ENCODE results near the gene PTPRG. TPM values are rescaled to one million over a fixed set of nuclear protein-coding genes. Genes with fewer than 3 reads are reported as not detected.

Gene PTPRG
- total RNA-seq, 1 donor from 2014 or later, result 0.22 TPM

GRCh38 chr3:61669203-61669602, 107.8 kb downstream of the PTPRG start:
- H3K27ac Mint-ChIP-seq, result no peak overlapping the region

GRCh38 chr3:61669668-61670299, 108.4 kb downstream of the PTPRG start:
- intact Hi-C loops (cut with micrococcal nuclease), result no loop called here
- Mint-ChIP-seq H3K4me1 (peaks cover 2% of the 10 kb centered on the region), H3K9me3 (no peaks in the 10 kb centered on the region), H3K36me3 (ENCODE audit: low read depth) (no peaks in the 10 kb centered on the region), H3K27me3 (no peaks in the 10 kb centered on the region), H3K27ac (no peak overlapping the region), H3K4me3 (no peak overlapping the region)
- no peak for ATAC-seq (ENCODE audit: low read depth)
- no peak for DNase-seq
- POLR2A ChIA-PET, result no interaction called here
- no peak for TF ChIP-seq CTCF (IDR thresholded peaks at IDR 0.05)
- CTCF ChIA-PET, result no interaction called here

More at GRCh38 chr3:61669203-61669602, 107.8 kb downstream of the PTPRG start:
- ChIA-PET POLR2A (no interaction called here), CTCF (no interaction called here)
- peaks cover 2% of the 10 kb centered on the region for H3K4me1 Mint-ChIP-seq
- TF ChIP-seq CTCF (IDR thresholded peaks at IDR 0.05), result no peak
- no peak overlapping the region for H3K4me3 Mint-ChIP-seq
- no peaks in the 10 kb centered on the region for H3K9me3 Mint-ChIP-seq
- intact Hi-C loops (cut with micrococcal nuclease), result no loop called here
- DNase-seq (no peak), ATAC-seq (ENCODE audit: low read depth) (no peak)
- no peaks in the 10 kb centered on the region for H3K36me3 Mint-ChIP-seq (ENCODE audit: low read depth)
- no peaks in the 10 kb centered on the region for H3K27me3 Mint-ChIP-seq

GRCh38 chr3:61673651-61674050, 112.3 kb downstream of the PTPRG start:
- ATAC-seq (ENCODE audit: low read depth) (no peak), DNase-seq (no peak)
- ChIA-PET CTCF (no interaction called here), POLR2A (no interaction called here)
- H3K4me3 Mint-ChIP-seq, result no peak overlapping the region
- no peaks in the 10 kb centered on the region for H3K36me3 Mint-ChIP-seq (ENCODE audit: low read depth)
- H3K4me1 Mint-ChIP-seq, result peaks cover 2% of the 10 kb centered on the region
- no peak overlapping the region for H3K27ac Mint-ChIP-seq
- no peaks in the 10 kb centered on the region for H3K27me3 Mint-ChIP-seq
- intact Hi-C loops (cut with micrococcal nuclease), result no loop called here
- H3K9me3 Mint-ChIP-seq, result no peaks in the 10 kb centered on the region
- no peak for TF ChIP-seq CTCF (IDR thresholded peaks at IDR 0.05)

GRCh38 chr3:61674596-61674995, 113.2 kb downstream of the PTPRG start:
- TF ChIP-seq CTCF (IDR thresholded peaks at IDR 0.05), result no peak
- H3K27ac Mint-ChIP-seq, result no peak overlapping the region
- ChIA-PET CTCF (no interaction called here), POLR2A (no interaction called here)
- no peaks in the 10 kb centered on the region for H3K27me3 Mint-ChIP-seq
- no peaks in the 10 kb centered on the region for H3K9me3 Mint-ChIP-seq
- no peak for ATAC-seq (ENCODE audit: low read depth)
- intact Hi-C loops (cut with micrococcal nuclease), result no loop called here
- H3K4me1 Mint-ChIP-seq, result peaks cover 1% of the 10 kb centered on the region
- DNase-seq, result no peak
- H3K4me3 Mint-ChIP-seq, result no peak overlapping the region
- H3K36me3 Mint-ChIP-seq (ENCODE audit: low read depth), result no peaks in the 10 kb centered on the region

GRCh38 chr3:61679026-61679425, 117.7 kb downstream of the PTPRG start:
- DNase-seq, result no peak
- ChIA-PET CTCF (no interaction called here), POLR2A (no interaction called here)
- Mint-ChIP-seq H3K9me3 (no peaks in the 10 kb centered on the region), H3K27me3 (no peaks in the 10 kb centered on the region), H3K4me1 (no peaks in the 10 kb centered on the region), H3K36me3 (ENCODE audit: low read depth) (no peaks in the 10 kb centered on the region), H3K27ac (no peak overlapping the region), H3K4me3 (no peak overlapping the region)
- TF ChIP-seq CTCF (IDR thresholded peaks at IDR 0.05), result no peak
- intact Hi-C loops (cut with micrococcal nuclease), result no loop called here
- ATAC-seq (ENCODE audit: low read depth), result no peak

Data from activated B cell treated with CpG ODN at 0.5 μM for 24 hours (primary cell).